Measurements from ENCODE around the gene STAB1. TPM values are rescaled to one million over a fixed set of nuclear protein-coding genes. Genes with fewer than 3 reads are reported as not detected.

The STAB1 gene
- total and polyA plus RNA-seq, 10 of the 15 experiments (the other 5 are each of a cell fraction or from before 2014, with no cell fraction given), result 0.46 TPM; not detected in 9

DNA sequence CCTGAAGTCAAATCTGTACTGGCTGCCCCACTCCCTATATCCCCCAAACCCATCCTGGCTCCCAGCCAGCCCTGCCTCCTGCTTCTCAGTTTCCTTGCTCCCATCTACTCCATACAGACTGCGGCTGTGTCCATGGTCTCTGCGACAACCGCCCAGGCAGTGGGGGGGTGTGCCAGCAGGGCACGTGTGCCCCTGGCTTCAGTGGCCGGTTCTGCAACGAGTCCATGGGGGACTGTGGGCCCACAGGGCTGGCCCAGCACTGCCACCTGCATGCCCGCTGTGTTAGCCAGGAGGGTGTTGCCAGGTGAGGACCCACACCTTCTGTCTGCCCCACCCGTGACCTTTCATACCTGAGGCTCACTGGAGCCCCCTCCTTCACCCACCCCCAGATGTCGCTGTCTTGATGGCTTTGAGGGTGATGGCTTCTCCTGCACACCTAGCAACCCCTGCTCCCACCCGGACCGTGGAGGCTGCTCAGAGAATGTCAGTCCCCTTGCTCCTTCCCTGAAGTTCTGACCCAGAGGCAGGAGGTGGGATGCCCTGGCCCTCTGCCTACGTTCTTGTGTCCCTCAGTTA, 14.7 kb downstream of the STAB1 start:
- Histone ChIP-seq H3K27ac (ENCODE audit: control insufficient read depth, insufficient read depth) (no peak overlapping the region), H3K27me3 (replicated peaks in 1 of 2; ENCODE audit: control insufficient read depth in 2 of 2, insufficient read depth in 2 of 2, low read length in 1 of 2) (no peaks in the 10 kb centered on the region; a peak in 1 of 4 replicates), H3K9ac (ENCODE audit: control insufficient read depth, insufficient read depth, low read length) (no peak overlapping the region), H3K79me2 (ENCODE audit: control insufficient read depth, insufficient read depth, low read length) (no peaks in the 10 kb centered on the region), H3K36me3 (ENCODE audit: control insufficient read depth in 2 of 2, insufficient read depth in 2 of 2, low read length in 1 of 2) (no peaks in the 10 kb centered on the region), H2AFZ (ENCODE audit: control insufficient read depth, low read depth, low read length) (no peak overlapping the region), H3K4me2 (ENCODE audit: control insufficient read depth, insufficient read depth) (no peak overlapping the region), H3K4me1 (ENCODE audit: control insufficient read depth, insufficient read depth, low read length) (no peaks in the 10 kb centered on the region), H3K4me3 (no peak overlapping the region), H4K20me1 (ENCODE audit: control insufficient read depth, insufficient read depth) (no peaks in the 10 kb centered on the region), H3K9me3 (replicated peaks; ENCODE audit: control insufficient read depth, insufficient read depth, low read length) (no peaks in the 10 kb centered on the region)
- ATAC-seq (peak; percentile 36; the same call in 2 of the 3 replicates), FAIRE-seq (no peak), DNase-seq (ENCODE audit: low read depth, low spot score) (no peak)
- ChIA-PET SMC1A (ENCODE audit: uncharacterized antibody, unreplicated experiment) (no interaction called here), POLR2A (no interaction called here), CTCF (no interaction called here), RAD21 (ENCODE audit: unreplicated experiment) (no interaction called here)
- TF ChIP-seq, protein P1, sequence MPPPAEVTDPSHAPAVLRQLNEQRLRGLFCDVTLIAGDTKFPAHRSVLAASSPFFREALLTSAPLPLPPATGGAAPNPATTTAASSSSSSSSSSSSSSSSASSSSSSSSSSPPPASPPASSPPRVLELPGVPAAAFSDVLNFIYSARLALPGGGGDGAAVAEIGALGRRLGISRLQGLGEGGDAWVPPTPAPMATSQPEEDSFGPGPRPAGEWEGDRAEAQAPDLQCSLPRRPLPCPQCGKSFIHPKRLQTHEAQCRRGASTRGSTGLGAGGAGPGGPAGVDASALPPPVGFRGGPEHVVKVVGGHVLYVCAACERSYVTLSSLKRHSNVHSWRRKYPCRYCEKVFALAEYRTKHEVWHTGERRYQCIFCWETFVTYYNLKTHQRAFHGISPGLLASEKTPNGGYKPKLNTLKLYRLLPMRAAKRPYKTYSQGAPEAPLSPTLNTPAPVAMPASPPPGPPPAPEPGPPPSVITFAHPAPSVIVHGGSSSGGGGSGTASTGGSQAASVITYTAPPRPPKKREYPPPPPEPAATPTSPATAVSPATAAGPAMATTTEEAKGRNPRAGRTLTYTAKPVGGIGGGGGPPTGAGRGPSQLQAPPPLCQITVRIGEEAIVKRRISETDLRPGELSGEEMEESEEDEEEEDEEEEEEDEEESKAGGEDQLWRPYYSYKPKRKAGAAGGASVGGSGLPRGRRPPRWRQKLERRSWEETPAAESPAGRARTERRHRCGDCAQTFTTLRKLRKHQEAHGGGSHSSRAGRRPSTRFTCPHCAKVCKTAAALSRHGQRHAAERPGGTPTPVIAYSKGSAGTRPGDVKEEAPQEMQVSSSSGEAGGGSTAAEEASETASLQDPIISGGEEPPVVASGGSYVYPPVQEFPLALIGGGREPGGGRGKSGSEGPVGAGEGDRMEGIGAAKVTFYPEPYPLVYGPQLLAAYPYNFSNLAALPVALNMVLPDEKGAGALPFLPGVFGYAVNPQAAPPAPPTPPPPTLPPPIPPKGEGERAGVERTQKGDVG (CRISPR knock-in tag; IDR thresholded peaks at IDR 0.05), result no peak
- TF ChIP-seq, protein P2, sequence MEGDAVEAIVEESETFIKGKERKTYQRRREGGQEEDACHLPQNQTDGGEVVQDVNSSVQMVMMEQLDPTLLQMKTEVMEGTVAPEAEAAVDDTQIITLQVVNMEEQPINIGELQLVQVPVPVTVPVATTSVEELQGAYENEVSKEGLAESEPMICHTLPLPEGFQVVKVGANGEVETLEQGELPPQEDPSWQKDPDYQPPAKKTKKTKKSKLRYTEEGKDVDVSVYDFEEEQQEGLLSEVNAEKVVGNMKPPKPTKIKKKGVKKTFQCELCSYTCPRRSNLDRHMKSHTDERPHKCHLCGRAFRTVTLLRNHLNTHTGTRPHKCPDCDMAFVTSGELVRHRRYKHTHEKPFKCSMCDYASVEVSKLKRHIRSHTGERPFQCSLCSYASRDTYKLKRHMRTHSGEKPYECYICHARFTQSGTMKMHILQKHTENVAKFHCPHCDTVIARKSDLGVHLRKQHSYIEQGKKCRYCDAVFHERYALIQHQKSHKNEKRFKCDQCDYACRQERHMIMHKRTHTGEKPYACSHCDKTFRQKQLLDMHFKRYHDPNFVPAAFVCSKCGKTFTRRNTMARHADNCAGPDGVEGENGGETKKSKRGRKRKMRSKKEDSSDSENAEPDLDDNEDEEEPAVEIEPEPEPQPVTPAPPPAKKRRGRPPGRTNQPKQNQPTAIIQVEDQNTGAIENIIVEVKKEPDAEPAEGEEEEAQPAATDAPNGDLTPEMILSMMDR (IDR thresholded peaks at IDR 0.05 in 2 of 3, conservative IDR thresholded peaks at IDR 0.05 in 1 of 3; ENCODE audit: control insufficient read depth in 2 of 3, extremely low read depth in 1 of 3, insufficient read depth in 1 of 3, low read depth in 3 of 3, low read length in 3 of 3), result peak in 2 of 3 experiments; percentile 23 to 24; a peak in 1 of 6 replicates
- no TSS peak for BruUV-seq (replicated peaks)
- in situ Hi-C loops (cut with MboI) (no loop called here), intact Hi-C loops (cut with micrococcal nuclease; ENCODE audit: unreplicated experiment) (no loop called here)
- WGBS (ENCODE audit: insufficient coverage, insufficient replicate concordance, low lambda C conversion rate, missing lambda C conversion rate), result 45% methylated on average over 12 of the region's 12 CpGs

Measured in GM12878 (cell line).